SJSA1 (cell line): ENCODE data around the gene ZNF718. TPM values are rescaled to one million over a fixed set of nuclear protein-coding genes. Genes with fewer than 3 reads are reported as not detected.
A peak's percentile ranks its signal among the peaks of the same experiment; 100 is the strongest.
"Not testable (repeated sequence)": the region's sequence is repeated elsewhere in the genome, so short reads cannot be mapped to it uniquely, and the experiment has no call there.

ENCODE experiments used
- DNase-seq, 2 experiments: peaks; one replicate each; pipeline ENCODE4 v3.0.0-alpha.2; 2015 to 2020; ENCODE audit warnings: low spot score in 2 of 2, low read depth in 1 of 2
- H3K27ac ChIP-seq: fragments of 250-450 bp; sonication (Bioruptor Pico); 2 replicates; pipeline ENCODE4 v1.5.1; 2020; ENCODE audit warnings: mild to moderate bottlenecking, moderate library complexity
- H3K27me3 ChIP-seq: fragments of 250-450 bp; sonication (Bioruptor Pico); replicated peaks from 2 replicates; pipeline ENCODE4 v1.5.1; 2020; ENCODE audit warnings: mild to moderate bottlenecking, moderate library complexity
- H3K36me3 ChIP-seq: fragments of 250-450 bp; sonication (Bioruptor Pico); 2 replicates; pipeline ENCODE4 v1.5.1; 2020; ENCODE audit warnings: mild to moderate bottlenecking
- H3K4me1 ChIP-seq: fragments of 250-450 bp; sonication (Bioruptor Pico); replicated peaks from 2 replicates; pipeline ENCODE4 v1.6.1; 2021; ENCODE audit warnings: mild to moderate bottlenecking
- H3K4me3 ChIP-seq: fragments of 250-450 bp; sonication (Bioruptor Pico); 2 replicates; pipeline ENCODE4 v1.5.1; 2020; ENCODE audit warnings: mild to moderate bottlenecking
- H3K9me3 ChIP-seq: fragments of 250-450 bp; sonication (Bioruptor Pico); replicated peaks from 2 replicates; pipeline ENCODE4 v1.5.1; 2020; ENCODE audit warnings: mild to moderate bottlenecking
- total RNA-seq: library from RNA; depleted of rRNA; stranded (reverse); fragments of >200 nt; shearing (Covaris generic); gene quantifications from 2 replicates; pipeline ENCODE4 v1.2.3, GENCODE V29; 2014

The ZNF718 gene
- total RNA-seq, 1 experiment from 2014 or later = 0.05 TPM

- H3K4me1 ChIP-seq, H3K27me3 ChIP-seq, H3K4me3 ChIP-seq, DNase-seq, H3K9me3 ChIP-seq, H3K27ac ChIP-seq, H3K36me3 ChIP-seq: not testable (repeated sequence)
Measured at GRCh38 chr4:123922-124274, 403 bp upstream of the ZNF718 start.

GRCh38 chr4:125091-125771 is 930 bp downstream of the ZNF718 start:
- Histone ChIP-seq H3K9me3 (no peaks in the 10 kb centered on the region), H3K4me1 (no peaks in the 10 kb centered on the region), H3K27ac (no peak overlapping the region), H3K4me3 (peak overlapping the region; percentile 27), H3K27me3 (no peaks in the 10 kb centered on the region), H3K36me3 (no peaks in the 10 kb centered on the region)
- no peak for DNase-seq

- H3K27ac ChIP-seq = no peak overlapping the region
- no peaks in the 10 kb centered on the region for H3K27me3 ChIP-seq
- H3K4me1 ChIP-seq = no peaks in the 10 kb centered on the region
- no peak for DNase-seq
- no peak overlapping the region for H3K4me3 ChIP-seq
- H3K9me3 ChIP-seq = no peaks in the 10 kb centered on the region
- no peaks in the 10 kb centered on the region for H3K36me3 ChIP-seq
Measured at GRCh38 chr4:125833-126232, 1.5 kb downstream of the ZNF718 start.

GRCh38 chr4:132483-132882 is 8.2 kb downstream of the ZNF718 start:
- H3K36me3 ChIP-seq = no peaks in the 10 kb centered on the region
- H3K27me3 ChIP-seq = no peaks in the 10 kb centered on the region
- no peaks in the 10 kb centered on the region for H3K9me3 ChIP-seq
- H3K4me1 ChIP-seq = no peaks in the 10 kb centered on the region
- H3K4me3 ChIP-seq = no peak overlapping the region
- H3K27ac ChIP-seq = no peak overlapping the region
- DNase-seq = no peak

- no peak for DNase-seq
- no peak overlapping the region for H3K27ac ChIP-seq
- H3K9me3 ChIP-seq = no peaks in the 10 kb centered on the region
- no peaks in the 10 kb centered on the region for H3K4me1 ChIP-seq
- H3K4me3 ChIP-seq = no peak overlapping the region
- H3K27me3 ChIP-seq = no peaks in the 10 kb centered on the region
- no peaks in the 10 kb centered on the region for H3K36me3 ChIP-seq
Measured at GRCh38 chr4:138935-139334, 14.6 kb downstream of the ZNF718 start.

- Histone ChIP-seq H3K27ac (no peak overlapping the region), H3K4me3 (no peak overlapping the region), H3K27me3 (no peaks in the 10 kb centered on the region), H3K9me3 (no peaks in the 10 kb centered on the region), H3K36me3 (no peaks in the 10 kb centered on the region), H3K4me1 (no peaks in the 10 kb centered on the region)
- DNase-seq = no peak
Measured at GRCh38 chr4:139691-140090, 15.4 kb downstream of the ZNF718 start.

GRCh38 chr4:146621-147020 is 22.3 kb downstream of the ZNF718 start:
- Histone ChIP-seq H3K4me3 (no peak overlapping the region), H3K36me3 (no peaks in the 10 kb centered on the region), H3K4me1 (no peaks in the 10 kb centered on the region), H3K9me3 (no peaks in the 10 kb centered on the region), H3K27me3 (no peaks in the 10 kb centered on the region), H3K27ac (no peak overlapping the region)
- no peak for DNase-seq

- H3K27ac ChIP-seq = no peak overlapping the region
- H3K9me3 ChIP-seq = no peaks in the 10 kb centered on the region
- H3K4me1 ChIP-seq = no peaks in the 10 kb centered on the region
- DNase-seq = no peak
- H3K27me3 ChIP-seq = no peaks in the 10 kb centered on the region
- H3K36me3 ChIP-seq = no peaks in the 10 kb centered on the region
- no peak overlapping the region for H3K4me3 ChIP-seq
Measured at GRCh38 chr4:147233-147632, 22.9 kb downstream of the ZNF718 start.

GRCh38 chr4:161496-162284 is 37.4 kb downstream of the ZNF718 start:
- Histone ChIP-seq H3K4me1 (no peaks in the 10 kb centered on the region), H3K27me3 (no peaks in the 10 kb centered on the region), H3K27ac (no peak overlapping the region), H3K4me3 (no peak overlapping the region), H3K9me3 (no peaks in the 10 kb centered on the region), H3K36me3 (no peaks in the 10 kb centered on the region)
- DNase-seq = no peak

- H3K36me3 ChIP-seq, H3K4me3 ChIP-seq, H3K9me3 ChIP-seq, H3K4me1 ChIP-seq, H3K27me3 ChIP-seq, H3K27ac ChIP-seq, DNase-seq: not testable (repeated sequence)
Measured at GRCh38 chr4:169640-170039, 45.3 kb downstream of the ZNF718 start.

GRCh38 chr4:171318-171717 is 47.0 kb downstream of the ZNF718 start:
- H3K4me3 ChIP-seq, H3K27ac ChIP-seq, H3K4me1 ChIP-seq, H3K27me3 ChIP-seq, H3K36me3 ChIP-seq, H3K9me3 ChIP-seq, DNase-seq: not testable (repeated sequence)

GRCh38 chr4:173666-174314 is 49.5 kb downstream of the ZNF718 start:
- no peaks in the 10 kb centered on the region for H3K36me3 ChIP-seq
- H3K4me3 ChIP-seq = no peak overlapping the region
- H3K4me1 ChIP-seq = no peaks in the 10 kb centered on the region
- H3K27me3 ChIP-seq = no peaks in the 10 kb centered on the region
- no peak for DNase-seq
- no peak overlapping the region for H3K27ac ChIP-seq
- no peaks in the 10 kb centered on the region for H3K9me3 ChIP-seq

- DNase-seq = no peak
Measured at GRCh38 chr4:175986-176385, 51.7 kb downstream of the ZNF718 start.

GRCh38 chr4:176995-177394 is 52.7 kb downstream of the ZNF718 start:
- DNase-seq = no peak
- Histone ChIP-seq H3K9me3 (no peaks in the 10 kb centered on the region), H3K4me1 (no peaks in the 10 kb centered on the region), H3K27me3 (no peaks in the 10 kb centered on the region), H3K4me3 (no peak overlapping the region), H3K36me3 (no peaks in the 10 kb centered on the region), H3K27ac (no peak overlapping the region)

More at GRCh38 chr4:175986-176385, 51.7 kb downstream of the ZNF718 start:
- Histone ChIP-seq H3K27me3 (no peaks in the 10 kb centered on the region), H3K9me3 (no peaks in the 10 kb centered on the region), H3K27ac (no peak overlapping the region), H3K4me3 (no peak overlapping the region), H3K36me3 (no peaks in the 10 kb centered on the region), H3K4me1 (no peaks in the 10 kb centered on the region)
